Fibroblast of villous mesenchyme (primary cell): ENCODE data around the gene LRP1-AS. TPM values are rescaled to one million over a fixed set of nuclear protein-coding genes. Genes with fewer than 3 reads are reported as not detected.
"Not testable (repeated sequence)": the region's sequence is repeated elsewhere in the genome, so short reads cannot be mapped to it uniquely, and the experiment has no call there.

Experiments used
- DNase-seq: peaks from one replicate; pipeline ENCODE4 v3.0.0-alpha.2; 2010; ENCODE audit warnings: low read depth
- H3K4me3 ChIP-seq: 2 replicates; pipeline ENCODE4 v1.5.1; 2011; ENCODE audit warnings: low read depth, mild to moderate bottlenecking, low read length
- total RNA-seq: library from RNA; depleted of rRNA; stranded (reverse); fragments of >200 nt; gene quantifications from 2 replicates; pipeline ENCODE4 v1.2.3, GENCODE V29; 2012
- TF ChIP-seq, protein P1 (sequence below): IDR thresholded peaks from 2 replicates; pipeline ENCODE4 v1.5.1; 2012; ENCODE audit warnings: low read depth, mild to moderate bottlenecking, low read length; ENCODE audit not compliant: insufficient read depth

The LRP1-AS gene
- total RNA-seq, 1 donor = not detected

GRCh38 chr12:57126561-57126960 lies 20.9 kb downstream of the LRP1-AS start:
- no peak for DNase-seq
- H3K4me3 ChIP-seq = no peak overlapping the region
- TF ChIP-seq, protein P1, sequence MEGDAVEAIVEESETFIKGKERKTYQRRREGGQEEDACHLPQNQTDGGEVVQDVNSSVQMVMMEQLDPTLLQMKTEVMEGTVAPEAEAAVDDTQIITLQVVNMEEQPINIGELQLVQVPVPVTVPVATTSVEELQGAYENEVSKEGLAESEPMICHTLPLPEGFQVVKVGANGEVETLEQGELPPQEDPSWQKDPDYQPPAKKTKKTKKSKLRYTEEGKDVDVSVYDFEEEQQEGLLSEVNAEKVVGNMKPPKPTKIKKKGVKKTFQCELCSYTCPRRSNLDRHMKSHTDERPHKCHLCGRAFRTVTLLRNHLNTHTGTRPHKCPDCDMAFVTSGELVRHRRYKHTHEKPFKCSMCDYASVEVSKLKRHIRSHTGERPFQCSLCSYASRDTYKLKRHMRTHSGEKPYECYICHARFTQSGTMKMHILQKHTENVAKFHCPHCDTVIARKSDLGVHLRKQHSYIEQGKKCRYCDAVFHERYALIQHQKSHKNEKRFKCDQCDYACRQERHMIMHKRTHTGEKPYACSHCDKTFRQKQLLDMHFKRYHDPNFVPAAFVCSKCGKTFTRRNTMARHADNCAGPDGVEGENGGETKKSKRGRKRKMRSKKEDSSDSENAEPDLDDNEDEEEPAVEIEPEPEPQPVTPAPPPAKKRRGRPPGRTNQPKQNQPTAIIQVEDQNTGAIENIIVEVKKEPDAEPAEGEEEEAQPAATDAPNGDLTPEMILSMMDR = no peak

DNA sequence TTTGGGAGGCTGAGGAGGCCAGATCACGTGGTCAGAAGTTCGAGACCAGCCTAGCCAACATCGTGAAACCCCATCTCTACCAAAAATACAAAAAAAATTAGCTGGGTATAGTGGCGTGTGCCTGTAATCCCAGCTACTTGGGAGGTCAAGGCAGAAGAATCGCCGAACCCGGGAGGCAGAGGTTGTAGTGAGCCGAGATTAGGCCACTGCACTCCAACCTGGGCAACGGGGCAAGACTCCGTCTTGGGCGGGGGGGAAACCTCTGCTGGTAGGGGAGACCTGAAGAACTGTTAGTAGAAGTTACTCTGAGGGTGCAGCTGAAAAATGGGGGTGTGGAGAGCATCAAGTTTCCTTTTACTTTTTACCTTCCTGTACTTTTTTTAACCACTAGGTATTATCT lies 21.4 kb downstream of the LRP1-AS start:
- H3K4me3 ChIP-seq = no peak overlapping the region
- DNase-seq = no peak
- TF ChIP-seq, protein P1 = no peak

GRCh38 chr12:57124261-57124877 lies 23.1 kb downstream of the LRP1-AS start:
- peak; percentile 76 for DNase-seq
- no peak overlapping the region for H3K4me3 ChIP-seq
- TF ChIP-seq, protein P1 = peak; percentile 95

DNA sequence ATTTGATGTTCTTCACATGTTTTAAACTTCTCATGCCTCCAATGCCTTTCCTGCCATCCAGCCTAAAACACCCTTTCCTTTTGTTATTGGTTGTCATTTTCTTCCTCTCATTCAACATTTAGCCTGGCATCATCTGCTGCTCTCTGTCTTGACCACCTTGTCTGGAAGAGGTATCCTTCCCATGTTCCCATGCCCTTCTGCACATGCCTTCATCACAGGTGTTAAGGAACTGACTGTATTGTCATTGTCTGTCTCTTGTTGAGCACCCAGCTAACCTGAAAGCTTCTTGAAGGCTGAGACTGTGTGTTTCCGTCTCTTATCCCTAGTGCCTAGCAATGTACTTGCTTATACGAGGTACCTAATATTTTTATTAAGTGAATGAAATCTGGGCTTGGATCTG lies 23.6 kb downstream of the LRP1-AS start:
- TF ChIP-seq, protein P1 = no peak

GRCh38 chr12:57120718-57121117 lies 26.7 kb downstream of the LRP1-AS start:
- H3K4me3 ChIP-seq, DNase-seq: not testable (repeated sequence)

More for the DNA sequence above, 23.6 kb downstream of the LRP1-AS start:
- no peak for DNase-seq
- no peak overlapping the region for H3K4me3 ChIP-seq

DNA sequence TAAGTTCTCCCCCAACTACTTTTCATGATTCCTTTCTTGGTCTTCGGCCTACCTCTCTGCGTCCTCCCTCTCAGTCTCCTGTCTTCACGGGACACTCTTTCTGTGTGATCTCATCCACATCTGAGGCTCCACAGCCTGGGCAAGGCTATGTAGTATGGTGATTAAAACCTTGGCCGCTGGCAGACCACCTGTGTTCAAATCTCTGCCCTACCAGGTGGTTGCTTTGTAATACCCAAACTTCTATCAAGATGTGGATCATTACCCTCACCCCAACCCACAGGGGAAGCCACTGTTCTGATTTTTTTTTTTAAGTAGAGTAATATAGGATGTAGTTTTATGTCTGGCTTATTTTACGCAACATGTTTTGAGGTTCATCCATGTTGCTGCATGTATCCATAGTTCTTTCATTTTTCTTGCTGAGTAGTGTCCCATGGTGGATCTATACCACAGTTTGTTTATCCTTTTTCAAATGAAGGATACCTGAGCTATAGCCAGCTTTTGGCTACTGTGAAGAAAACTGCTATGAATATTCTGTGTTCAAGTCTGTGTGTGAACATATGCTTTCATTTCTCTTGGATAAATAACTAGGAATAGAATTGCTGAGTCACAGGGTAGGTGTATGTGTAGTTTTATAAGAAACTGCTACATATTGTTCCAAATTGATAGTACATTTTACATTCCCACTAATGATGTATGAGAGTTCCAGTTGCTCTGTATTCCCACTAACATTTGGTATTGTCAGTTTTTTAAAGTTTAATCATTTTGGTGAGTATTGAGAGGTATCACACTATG lies 27.9 kb downstream of the LRP1-AS start:
- TF ChIP-seq, protein P1 = no peak
- DNase-seq = no peak
- no peak overlapping the region for H3K4me3 ChIP-seq

GRCh38 chr12:57118711-57119271 lies 28.6 kb downstream of the LRP1-AS start:
- no peak for DNase-seq
- TF ChIP-seq, protein P1 = no peak
- H3K4me3 ChIP-seq = no peak overlapping the region
